Measurements from ENCODE around the gene SLC25A6.
A peak's percentile ranks its signal among the peaks of the same experiment; 100 is the strongest.
"Not testable (repeated sequence)": the region's sequence is repeated elsewhere in the genome, so short reads cannot be mapped to it uniquely, and the experiment has no call there.

The SLC25A6 gene

DNA sequence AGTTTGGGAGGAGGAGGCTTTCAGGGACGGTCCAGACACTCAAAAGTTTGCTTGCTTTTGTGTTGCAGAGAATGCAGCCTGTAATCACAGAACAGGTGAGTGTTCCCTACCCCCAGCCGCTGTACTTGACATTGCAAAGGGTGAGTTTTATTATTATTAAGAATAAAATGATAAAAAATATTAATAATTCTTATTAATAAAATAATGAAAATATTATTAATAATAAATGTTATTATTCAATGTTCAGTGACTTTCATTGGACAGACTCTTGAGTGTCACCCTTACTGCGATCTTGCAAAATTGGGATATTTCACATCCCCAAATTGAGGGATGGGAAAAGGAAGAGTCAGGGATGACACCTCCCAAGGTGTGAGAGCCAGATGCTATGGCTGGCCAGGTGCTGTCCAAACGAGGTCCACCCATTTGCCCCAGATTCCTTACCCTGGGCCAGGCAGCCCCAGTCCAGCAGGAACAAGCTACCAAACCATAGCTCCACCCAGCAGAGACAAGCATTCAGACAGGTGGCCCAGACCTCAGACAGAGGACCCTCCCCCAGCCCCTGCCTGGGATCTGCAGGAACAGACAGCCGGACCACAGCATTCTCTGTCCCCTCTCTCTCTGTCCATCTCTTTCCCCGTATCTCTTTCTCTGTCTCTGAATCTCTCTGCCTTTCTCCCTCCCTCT lies 33.0 kb downstream of the SLC25A6 start:
- no peaks in the 10 kb centered on the region for H3K27me3 Mint-ChIP-seq (ENCODE audit: low read depth)
- H3K4me1 Mint-ChIP-seq (ENCODE audit: low read depth): peaks cover 7% of the 10 kb centered on the region
- no peak overlapping the region for H3K4me3 Mint-ChIP-seq
- no peak overlapping the region for H3K27ac Mint-ChIP-seq
- peaks cover 39% of the 10 kb centered on the region for H3K36me3 Mint-ChIP-seq (ENCODE audit: low read depth)
- peaks cover 14% of the 10 kb centered on the region for H3K9me3 Mint-ChIP-seq

DNA sequence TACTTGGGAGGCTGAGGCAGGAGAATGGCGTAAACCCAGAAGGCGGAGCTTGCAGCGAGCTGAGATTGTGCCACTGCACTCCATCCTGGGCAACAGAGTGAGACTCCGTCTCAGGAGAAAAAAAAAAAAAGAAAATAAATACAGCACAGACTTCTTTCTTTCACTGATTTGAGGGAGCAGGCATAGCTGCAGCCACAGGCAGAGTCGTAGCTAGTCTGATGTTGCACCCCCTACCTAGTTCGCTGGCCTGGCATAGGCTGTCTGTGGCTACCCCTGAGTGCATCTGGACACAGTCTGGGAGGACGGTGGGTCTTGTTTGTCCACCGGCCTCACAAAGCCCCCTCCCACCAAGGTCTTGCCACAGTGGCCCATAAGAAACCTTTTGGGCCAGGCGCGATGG lies 33.9 kb downstream of the SLC25A6 start:
- Mint-ChIP-seq H3K4me3 (no peak overlapping the region), H3K4me1 (ENCODE audit: low read depth) (peaks cover 7% of the 10 kb centered on the region), H3K36me3 (ENCODE audit: low read depth) (peaks cover 39% of the 10 kb centered on the region), H3K9me3 (peaks cover 14% of the 10 kb centered on the region), H3K27ac (no peak overlapping the region), H3K27me3 (ENCODE audit: low read depth) (no peaks in the 10 kb centered on the region)

DNA sequence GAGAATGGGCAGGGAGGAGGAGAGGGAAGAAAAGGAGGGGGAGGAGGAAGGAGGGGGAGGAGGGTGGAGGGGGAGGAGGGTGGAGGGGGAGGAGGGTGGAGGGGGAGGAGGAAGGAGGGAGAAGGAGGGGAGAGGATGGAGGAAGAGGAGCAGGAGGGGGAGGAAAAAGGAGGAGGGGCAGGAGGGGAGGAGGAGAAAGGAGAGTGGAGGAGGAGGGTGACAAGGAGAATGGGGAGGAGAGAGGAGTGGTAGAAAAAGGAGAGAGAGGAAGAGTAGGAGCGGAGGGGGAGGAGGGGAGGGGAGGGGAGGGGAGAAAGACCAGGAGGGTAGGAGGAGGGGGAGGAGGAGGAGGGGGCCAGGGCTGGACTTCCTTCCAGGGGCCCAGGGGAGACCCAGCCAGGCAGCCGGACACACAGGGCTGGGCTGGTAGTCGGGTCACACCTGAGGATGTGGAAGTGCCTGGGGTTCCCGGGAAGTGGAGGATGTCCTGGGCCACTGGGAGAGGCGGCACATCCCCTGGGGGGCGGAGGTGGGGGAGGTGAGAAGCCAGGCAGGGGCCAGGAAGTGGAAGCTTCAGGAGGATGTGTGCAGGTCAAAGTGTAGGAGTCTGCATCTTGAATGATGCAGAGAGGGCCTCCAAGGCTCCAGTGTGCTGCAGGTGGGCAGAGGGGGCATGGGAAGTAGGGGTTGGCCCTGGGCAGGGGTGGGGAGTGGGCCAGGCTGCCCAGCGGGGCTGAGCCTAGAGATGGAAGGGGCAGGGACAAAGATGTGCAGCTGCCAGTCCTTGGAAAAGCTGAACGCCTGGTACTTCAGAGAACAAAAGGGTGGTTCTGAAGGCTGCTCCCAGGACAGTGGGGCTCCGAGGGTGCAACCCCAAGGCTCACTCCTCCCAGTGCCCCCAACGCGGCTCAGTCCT lies 36.5 kb downstream of the SLC25A6 start:
- Mint-ChIP-seq H3K27ac (peak overlapping the region; percentile 9), H3K9me3 (peaks cover 13% of the 10 kb centered on the region), H3K27me3 (ENCODE audit: low read depth) (no peaks in the 10 kb centered on the region), H3K4me1 (ENCODE audit: low read depth) (peaks cover 3% of the 10 kb centered on the region), H3K36me3 (ENCODE audit: low read depth) (peaks cover 33% of the 10 kb centered on the region), H3K4me3 (no peak overlapping the region)

DNA sequence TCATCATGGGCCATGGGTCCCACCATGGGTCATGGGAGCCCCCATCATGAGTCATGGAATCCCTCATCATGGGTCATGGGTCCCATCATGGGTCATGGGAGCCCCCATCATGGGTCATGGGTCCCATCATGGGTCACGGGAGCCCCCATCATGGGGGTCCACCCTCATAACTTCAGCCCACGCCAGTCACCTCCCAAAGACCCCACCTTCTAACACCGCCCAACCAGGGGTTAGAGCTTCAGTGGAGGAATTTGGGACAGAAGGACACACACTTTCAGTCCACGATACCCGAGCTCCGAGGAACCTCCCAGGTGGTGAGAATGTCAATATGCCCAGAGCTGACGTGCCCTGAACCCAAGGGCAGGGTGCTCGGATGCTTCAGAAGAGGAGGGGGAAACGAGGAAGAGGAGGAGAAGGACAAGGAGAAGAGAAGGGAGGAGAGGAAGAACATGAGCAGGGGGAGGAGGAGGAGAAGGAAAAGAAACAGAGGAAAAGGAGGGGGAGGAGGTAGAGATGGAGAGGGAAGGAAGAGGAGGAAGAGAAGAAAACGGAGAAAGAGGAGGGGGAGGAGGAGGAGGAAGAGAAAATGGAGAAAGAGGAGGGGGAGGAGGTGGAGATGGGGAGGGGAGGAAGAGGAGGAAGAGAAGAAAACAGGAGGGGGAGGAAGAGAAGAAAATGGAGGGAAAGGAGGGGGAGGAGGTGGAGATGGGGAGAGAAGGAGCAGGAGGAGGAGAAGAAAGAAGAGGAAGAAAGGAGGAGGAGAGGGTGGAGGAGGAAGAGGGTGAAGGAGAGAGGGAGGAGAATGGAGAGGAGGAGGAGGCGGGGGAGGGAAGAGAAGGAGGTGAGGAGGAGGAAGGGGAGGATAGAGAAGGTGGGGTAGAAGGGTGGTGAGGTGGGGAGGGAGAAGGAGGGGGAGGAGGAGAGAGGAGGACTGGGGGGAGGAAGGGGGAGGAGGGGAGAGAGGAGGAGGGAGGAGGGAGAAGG lies 37.6 kb downstream of the SLC25A6 start:
- peaks cover 3% of the 10 kb centered on the region for H3K4me1 Mint-ChIP-seq (ENCODE audit: low read depth)
- H3K9me3 Mint-ChIP-seq: peaks cover 5% of the 10 kb centered on the region
- peaks cover 26% of the 10 kb centered on the region for H3K36me3 Mint-ChIP-seq (ENCODE audit: low read depth)
- H3K27me3 Mint-ChIP-seq (ENCODE audit: low read depth): no peaks in the 10 kb centered on the region
- no peak overlapping the region for H3K4me3 Mint-ChIP-seq
- H3K27ac Mint-ChIP-seq: no peak overlapping the region

DNA sequence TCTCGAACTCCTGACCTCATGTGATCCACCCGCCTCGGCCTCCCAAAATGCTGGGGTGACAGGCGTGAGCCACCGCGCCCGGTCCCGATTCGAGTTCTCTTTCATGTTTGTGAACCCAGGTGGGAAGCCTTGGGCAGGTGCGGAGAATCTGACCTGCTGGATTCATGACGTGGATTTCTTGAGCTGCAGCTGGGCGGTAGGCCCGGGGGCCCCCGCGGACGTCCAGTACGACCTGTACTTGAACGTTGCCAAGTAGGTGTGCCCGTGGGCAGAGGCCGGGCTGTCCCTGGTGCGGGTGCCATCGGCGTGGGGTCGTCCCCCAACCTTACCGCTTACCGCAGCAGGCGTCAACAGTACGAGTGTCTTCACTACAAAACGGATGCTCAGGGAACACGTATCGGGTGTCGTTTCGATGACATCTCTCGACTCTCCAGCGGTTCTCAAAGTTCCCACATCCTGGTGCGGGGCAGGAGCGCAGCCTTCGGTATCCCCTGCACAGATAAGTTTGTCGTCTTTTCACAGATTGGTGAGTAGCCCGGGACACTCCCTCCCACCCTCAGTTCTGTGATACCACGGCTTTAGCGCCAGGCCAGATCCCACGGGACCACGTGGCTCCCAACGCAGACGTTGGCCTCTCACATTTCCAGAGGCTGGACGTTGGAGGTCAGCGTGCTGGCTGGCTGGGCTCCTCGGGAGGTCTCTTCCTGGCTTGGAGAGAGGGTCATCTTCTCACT lies 39.8 kb downstream of the SLC25A6 start:
- peaks cover 14% of the 10 kb centered on the region for H3K36me3 Mint-ChIP-seq (ENCODE audit: low read depth)
- no peaks in the 10 kb centered on the region for H3K9me3 Mint-ChIP-seq
- H3K27me3 Mint-ChIP-seq (ENCODE audit: low read depth): no peaks in the 10 kb centered on the region
- no peak overlapping the region for H3K4me3 Mint-ChIP-seq
- H3K27ac Mint-ChIP-seq: no peak overlapping the region
- H3K4me1 Mint-ChIP-seq (ENCODE audit: low read depth): peaks cover 3% of the 10 kb centered on the region

DNA sequence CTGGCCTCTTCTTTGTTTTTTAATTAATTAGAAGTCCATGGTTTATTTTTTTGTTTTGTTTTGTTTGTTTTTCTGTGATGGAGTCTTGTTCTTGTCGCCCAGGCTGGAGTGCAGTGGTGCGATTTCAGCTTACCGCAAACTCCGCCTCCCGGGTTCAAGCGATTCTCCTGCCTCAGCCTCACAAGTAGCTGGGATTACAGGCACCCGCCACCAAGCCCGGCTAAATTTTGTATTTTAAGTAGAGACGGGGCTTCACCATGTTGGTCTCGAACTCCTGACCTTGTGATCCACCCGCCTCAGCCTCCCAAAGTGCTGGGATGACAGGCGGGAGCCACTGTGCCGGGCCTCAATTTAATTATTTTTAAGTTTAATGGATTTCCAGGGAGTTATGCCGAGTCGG lies 42.3 kb downstream of the SLC25A6 start:
- H3K4me3 Mint-ChIP-seq; H3K9me3 Mint-ChIP-seq; H3K27ac Mint-ChIP-seq; H3K4me1 Mint-ChIP-seq (ENCODE audit: low read depth); H3K27me3 Mint-ChIP-seq (ENCODE audit: low read depth): not testable (repeated sequence)
- peaks cover 21% of the 10 kb centered on the region for H3K36me3 Mint-ChIP-seq (ENCODE audit: low read depth)

DNA sequence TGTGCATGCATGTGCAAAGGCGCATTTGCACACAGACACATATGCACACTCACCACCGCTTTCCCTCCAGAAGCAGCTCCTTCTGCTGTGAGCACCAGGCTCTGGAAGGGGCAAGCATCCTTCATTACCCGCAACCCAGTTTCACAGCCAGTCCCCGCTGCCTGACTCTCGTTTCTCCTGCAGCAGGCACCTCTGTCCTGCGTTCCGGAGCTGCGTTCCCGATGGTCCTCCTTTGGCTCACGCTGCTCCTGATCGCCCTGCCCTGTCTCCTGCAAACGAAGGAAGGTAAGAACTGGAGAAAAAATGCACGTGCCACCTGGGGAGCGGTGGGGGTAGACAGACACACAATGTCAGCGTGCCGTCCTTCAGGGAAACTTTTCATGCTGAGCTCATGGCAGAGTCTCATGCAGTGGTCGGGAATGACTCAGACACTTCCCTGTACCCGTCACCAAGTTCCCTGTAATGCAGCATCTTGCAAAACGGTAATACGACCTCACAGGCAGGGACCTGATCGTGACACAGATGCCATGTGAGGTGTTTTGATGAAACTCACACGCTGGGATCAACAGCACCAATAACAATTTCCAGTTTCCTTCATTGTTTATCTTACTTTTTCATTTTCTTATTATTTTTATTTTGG lies 50.2 kb downstream of the SLC25A6 start:
- Mint-ChIP-seq H3K27ac (no peak overlapping the region), H3K27me3 (ENCODE audit: low read depth) (no peaks in the 10 kb centered on the region), H3K4me3 (no peak overlapping the region), H3K4me1 (ENCODE audit: low read depth) (peaks cover 5% of the 10 kb centered on the region), H3K9me3 (peaks cover 18% of the 10 kb centered on the region), H3K36me3 (ENCODE audit: low read depth) (peaks cover 32% of the 10 kb centered on the region)

DNA sequence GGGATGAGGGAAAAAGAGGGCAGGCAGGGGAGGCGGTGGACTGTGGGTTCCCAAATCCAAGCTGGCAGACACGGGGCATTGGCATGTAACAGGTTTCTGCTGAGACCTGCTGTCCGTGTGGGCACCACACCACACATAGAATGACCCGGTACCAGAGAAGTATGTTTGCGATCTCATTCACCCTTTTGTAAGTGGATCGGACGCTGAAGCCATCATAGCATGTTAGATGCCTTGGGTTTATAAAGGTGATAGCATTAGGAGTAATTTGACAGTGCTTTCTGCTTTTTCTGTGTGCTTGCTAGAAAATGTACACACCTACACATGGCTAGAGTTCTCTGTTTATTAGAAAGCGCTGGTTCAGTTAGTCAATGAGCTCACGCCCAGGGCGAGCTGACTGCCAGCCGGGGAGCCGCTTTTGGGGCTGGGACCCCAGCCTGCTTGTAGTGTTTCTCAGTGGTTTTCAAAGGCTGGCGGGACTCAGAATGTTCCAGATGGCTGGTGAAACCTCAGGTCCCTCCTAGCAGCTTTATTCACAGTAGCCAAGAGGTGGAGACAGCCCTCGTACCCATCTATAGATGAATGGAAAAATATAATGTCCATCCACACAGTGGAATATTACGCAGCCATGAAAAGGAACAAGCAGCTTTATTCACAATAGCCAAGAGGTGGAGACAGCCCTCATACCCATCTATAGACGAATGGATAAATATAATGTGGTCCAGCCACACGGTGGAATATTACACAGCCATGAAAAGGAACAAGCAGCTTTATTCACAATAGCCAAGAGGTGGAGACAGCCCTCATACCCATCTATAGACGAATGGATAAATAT lies 54.7 kb downstream of the SLC25A6 start:
- Mint-ChIP-seq H3K27me3 (ENCODE audit: low read depth) (no peaks in the 10 kb centered on the region), H3K27ac (peak overlapping the region; percentile 89), H3K4me3 (peak overlapping the region; percentile 91), H3K36me3 (ENCODE audit: low read depth) (peaks cover 31% of the 10 kb centered on the region), H3K9me3 (peaks cover 18% of the 10 kb centered on the region), H3K4me1 (ENCODE audit: low read depth) (peaks cover 23% of the 10 kb centered on the region)

DNA sequence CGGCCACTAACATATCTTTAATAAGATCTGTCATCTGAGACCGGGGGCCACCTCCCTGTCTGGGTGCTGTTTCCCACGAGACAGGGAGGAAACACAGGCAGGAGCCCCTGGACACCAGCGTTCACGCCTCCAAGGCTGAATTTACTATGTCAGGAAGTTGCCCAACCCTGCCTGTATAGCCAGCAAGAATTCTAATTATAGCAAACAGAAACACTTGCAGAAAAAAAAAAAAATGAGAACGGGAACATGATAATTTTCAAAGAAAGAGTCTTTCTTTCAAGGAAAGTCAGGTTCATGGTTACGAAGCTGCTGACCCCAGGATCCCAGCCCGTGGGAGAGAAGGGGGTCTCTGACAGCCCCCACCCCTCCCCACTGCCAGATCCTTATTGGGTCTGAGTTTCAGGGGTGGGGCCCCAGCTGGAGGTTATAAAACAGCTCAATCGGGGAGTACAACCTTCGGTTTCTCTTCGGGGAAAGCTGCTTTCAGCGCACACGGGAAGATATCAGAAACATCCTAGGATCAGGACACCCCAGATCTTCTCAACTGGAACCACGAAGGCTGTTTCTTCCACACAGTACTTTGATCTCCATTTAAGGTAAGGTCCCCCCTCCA lies 55.5 kb downstream of the SLC25A6 start, which contains the start of gene IL3RA:
Gene IL3RA (plus strand): TSS at position 455 of the 613 bp plus-strand sequence. CDS start 4,981 bp downstream, outside the sequence.
- Mint-ChIP-seq H3K27ac (peak within 1 kb of the TSS; percentile 89), H3K27me3 (ENCODE audit: low read depth) (no peaks in the 10 kb centered on the region), H3K36me3 (ENCODE audit: low read depth) (peaks cover 25% of the 10 kb centered on the region), H3K4me3 (peak within 1 kb of the TSS; percentile 91), H3K4me1 (ENCODE audit: low read depth) (peaks cover 23% of the 10 kb centered on the region), H3K9me3 (peaks cover 13% of the 10 kb centered on the region)
